Skeletal muscle tissue (tissue), 4 donors: ENCODE data around the gene APOH. TPM values are rescaled to one million over a fixed set of nuclear protein-coding genes. Genes with fewer than 3 reads are reported as not detected.
"Not testable (repeated sequence)": the region's sequence is repeated elsewhere in the genome, so short reads cannot be mapped to it uniquely, and the experiment has no call there.

Experiments
- H3K27ac ChIP-seq: one replicate; pipeline ENCODE4 v1.7.0; 2013; ENCODE audit warnings: mild to moderate bottlenecking, low read depth, low read length, inconsistent platforms
- H3K27me3 ChIP-seq, 3 donors: one replicate each; pipeline ENCODE4 v1.7.0; 2013; ENCODE audit warnings: low read length in 3 of 3; ENCODE audit not compliant: control insufficient read depth in 3 of 3, insufficient read depth in 3 of 3
- H3K36me3 ChIP-seq, 3 donors: one replicate each; pipeline ENCODE4 v1.7.0; 2013; ENCODE audit warnings: low read length in 3 of 3; ENCODE audit not compliant: control insufficient read depth in 3 of 3, insufficient read depth in 3 of 3
- H3K4me1 ChIP-seq, 3 donors: one replicate each; pipeline ENCODE4 v1.7.0; 2013; ENCODE audit warnings: low read length in 3 of 3, mild to moderate bottlenecking in 3 of 3; ENCODE audit not compliant: control insufficient read depth in 3 of 3, insufficient read depth in 3 of 3
- H3K4me3 ChIP-seq, 3 donors: one replicate each; pipeline ENCODE4 v1.7.0; 2013; ENCODE audit warnings: low read length in 3 of 3
- H3K9ac ChIP-seq, 3 donors: one replicate each; pipeline ENCODE4 v1.7.0; 2013; ENCODE audit warnings: low read length in 3 of 3, mild to moderate bottlenecking in 3 of 3, moderate library complexity in 2 of 3, low read depth in 1 of 3
- H3K9me3 ChIP-seq, 3 donors: one replicate each; pipeline ENCODE4 v1.7.0; 2013; ENCODE audit warnings: low read length in 3 of 3; ENCODE audit not compliant: control insufficient read depth in 3 of 3
- total RNA-seq: library from RNA; depleted of rRNA; stranded (reverse); fragments of >200 nt; gene quantifications from one replicate; pipeline ENCODE4 v1.2.3, GENCODE V29; 2014
- donor health status: Osteomylitis.

Gene APOH
- total RNA-seq, 1 donor from 2014 or later: 2.1 TPM

GRCh38 chr17:66264696-66265095 is 35.5 kb upstream of the APOH start:
- Histone ChIP-seq H3K9me3 (no peaks in the 10 kb centered on the region), H3K4me1 (no peaks in the 10 kb centered on the region), H3K4me3 (no peak overlapping the region), H3K27ac (no peak overlapping the region), H3K36me3 (no peaks in the 10 kb centered on the region), H3K9ac (no peak overlapping the region), H3K27me3 (peaks cover 4 to 8% (median 6%) of the 10 kb centered on the region in 3 donors)

GRCh38 chr17:66262767-66263166 is 33.6 kb upstream of the APOH start:
- Histone ChIP-seq H3K27me3 (peaks cover 4 to 8% (median 6%) of the 10 kb centered on the region in 3 donors), H3K4me3 (no peak overlapping the region), H3K9me3 (no peaks in the 10 kb centered on the region), H3K27ac (no peak overlapping the region), H3K36me3 (no peaks in the 10 kb centered on the region), H3K9ac (no peak overlapping the region), H3K4me1 (no peaks in the 10 kb centered on the region)

- Histone ChIP-seq H3K36me3 (no peaks in the 10 kb centered on the region), H3K9me3 (no peaks in the 10 kb centered on the region), H3K4me3 (no peak overlapping the region), H3K4me1 (no peaks in the 10 kb centered on the region), H3K27ac (no peak overlapping the region), H3K9ac (no peak overlapping the region), H3K27me3 (peaks cover 4 to 8% (median 6%) of the 10 kb centered on the region in 3 donors)
Observed at GRCh38 chr17:66260688-66261087, 31.5 kb upstream of the APOH start.

GRCh38 chr17:66260275-66260674 is 31.1 kb upstream of the APOH start:
- no peaks in the 10 kb centered on the region for H3K36me3 ChIP-seq
- H3K9ac ChIP-seq: no peak overlapping the region
- no peaks in the 10 kb centered on the region for H3K9me3 ChIP-seq
- H3K4me1 ChIP-seq: no peaks in the 10 kb centered on the region
- H3K4me3 ChIP-seq: no peak overlapping the region
- no peak overlapping the region for H3K27ac ChIP-seq
- H3K27me3 ChIP-seq: peaks cover 4 to 8% (median 6%) of the 10 kb centered on the region in 3 donors

- no peaks in the 10 kb centered on the region for H3K9me3 ChIP-seq
Observed at GRCh38 chr17:66255527-66255971, 26.3 kb upstream of the APOH start.

GRCh38 chr17:66255112-66255511 is 25.9 kb upstream of the APOH start:
- no peaks in the 10 kb centered on the region for H3K36me3 ChIP-seq
- no peaks in the 10 kb centered on the region for H3K4me1 ChIP-seq
- H3K4me3 ChIP-seq: no peak overlapping the region
- no peaks in the 10 kb centered on the region for H3K9me3 ChIP-seq
- no peaks in the 10 kb centered on the region for H3K27me3 ChIP-seq
- H3K27ac ChIP-seq: no peak overlapping the region
- H3K9ac ChIP-seq: no peak overlapping the region

More at GRCh38 chr17:66255527-66255971, 26.3 kb upstream of the APOH start:
- H3K27ac ChIP-seq: no peak overlapping the region
- H3K27me3 ChIP-seq: no peaks in the 10 kb centered on the region
- no peak overlapping the region for H3K9ac ChIP-seq
- no peaks in the 10 kb centered on the region for H3K36me3 ChIP-seq
- no peak overlapping the region for H3K4me3 ChIP-seq
- no peaks in the 10 kb centered on the region for H3K4me1 ChIP-seq

GRCh38 chr17:66253458-66253857 is 24.2 kb upstream of the APOH start:
- not testable (repeated sequence) for H3K36me3 ChIP-seq, H3K9ac ChIP-seq, H3K4me3 ChIP-seq, H3K9me3 ChIP-seq, H3K27me3 ChIP-seq, H3K27ac ChIP-seq, H3K4me1 ChIP-seq

- H3K36me3 ChIP-seq: no peaks in the 10 kb centered on the region
- no peak overlapping the region for H3K9ac ChIP-seq
- H3K9me3 ChIP-seq: no peaks in the 10 kb centered on the region
- no peak overlapping the region for H3K4me3 ChIP-seq
- no peak overlapping the region for H3K27ac ChIP-seq
- H3K27me3 ChIP-seq: no peaks in the 10 kb centered on the region
- peaks cover 0 to 3% (median 0%) of the 10 kb centered on the region in 3 donors for H3K4me1 ChIP-seq
Observed at GRCh38 chr17:66250686-66251085, 21.5 kb upstream of the APOH start.

- no peak overlapping the region for H3K9ac ChIP-seq
- no peak overlapping the region for H3K4me3 ChIP-seq
- H3K9me3 ChIP-seq: no peaks in the 10 kb centered on the region
- H3K27ac ChIP-seq: no peak overlapping the region
- H3K36me3 ChIP-seq: no peaks in the 10 kb centered on the region
- H3K4me1 ChIP-seq: peaks cover 0 to 3% (median 0%) of the 10 kb centered on the region in 3 donors
- H3K27me3 ChIP-seq: no peaks in the 10 kb centered on the region
Observed at GRCh38 chr17:66248285-66248684, 19.1 kb upstream of the APOH start.

- H3K4me3 ChIP-seq: no peak overlapping the region
- no peaks in the 10 kb centered on the region for H3K36me3 ChIP-seq
- no peaks in the 10 kb centered on the region for H3K4me1 ChIP-seq
- no peak overlapping the region for H3K27ac ChIP-seq
- no peaks in the 10 kb centered on the region for H3K9me3 ChIP-seq
- H3K27me3 ChIP-seq: no peaks in the 10 kb centered on the region
- no peak overlapping the region for H3K9ac ChIP-seq
Observed at GRCh38 chr17:66241839-66242238, 12.6 kb upstream of the APOH start.

- H3K27me3 ChIP-seq: no peaks in the 10 kb centered on the region
- no peaks in the 10 kb centered on the region for H3K4me1 ChIP-seq
- H3K36me3 ChIP-seq: no peaks in the 10 kb centered on the region
- H3K9me3 ChIP-seq: no peaks in the 10 kb centered on the region
- no peak overlapping the region for H3K4me3 ChIP-seq
- H3K9ac ChIP-seq: no peak overlapping the region
- no peak overlapping the region for H3K27ac ChIP-seq
Observed at GRCh38 chr17:66240630-66241029, 11.4 kb upstream of the APOH start.
